HG03521 (cell line): ENCODE results near the gene CDKN1A.

ENCODE experiments used
- ATAC-seq: cut with Tn5 transposase; IDR thresholded peaks from one replicate; pipeline ENCODE4 v1.9.1; 2021; ENCODE audit warnings: mild to moderate bottlenecking, moderate library complexity; ENCODE audit not compliant: unreplicated experiment

Gene CDKN1A

GRCh38 chr6:36735110-36736071 lies 56.9 kb downstream of the CDKN1A start:
- no peak for ATAC-seq
